ENCODE data around the gene PLCH2. TPM values are rescaled to one million over a fixed set of nuclear protein-coding genes. Genes with fewer than 3 reads are reported as not detected.

PLCH2 gene
- total and polyA plus RNA-seq, 9 of the 15 experiments (the other 6 are each of a cell fraction or from before 2014, with no cell fraction given), result 0.16 TPM; not detected in 8

- Histone ChIP-seq H3K9me3 (replicated peaks; ENCODE audit: control insufficient read depth, insufficient read depth, low read depth, low read length) (no peaks in the 10 kb centered on the region), H3K27me3 (ENCODE audit: control insufficient read depth in 2 of 2, insufficient read depth in 2 of 2, low read length in 2 of 2) (peaks cover 41 to 63% of the 10 kb centered on the region in 2 experiments; a peak in 4 of 5 replicates), H3K4me3 (no peak overlapping the region), H3K9me1 (ENCODE audit: control insufficient read depth, insufficient read depth, low read length) (no peaks in the 10 kb centered on the region), H3K4me2 (ENCODE audit: insufficient read depth, low read length) (no peak overlapping the region), H2AFZ (ENCODE audit: low read depth, low read length) (no peak overlapping the region), H3K79me2 (ENCODE audit: control insufficient read depth, insufficient read depth, low read length) (no peaks in the 10 kb centered on the region), H3K4me1 (replicated peaks in 1 of 2; ENCODE audit: control insufficient read depth in 2 of 2, insufficient read depth in 2 of 2, low read length in 2 of 2) (peaks cover 0 to 83% of the 10 kb centered on the region in 2 experiments; a peak in 2 of 5 replicates), H3K36me3 (ENCODE audit: control insufficient read depth, insufficient read depth, low read length) (no peaks in the 10 kb centered on the region), H4K20me1 (replicated peaks; ENCODE audit: control insufficient read depth, insufficient read depth, low read length) (peaks cover 25% of the 10 kb centered on the region), H3K27ac (ENCODE audit: extremely low read depth, low read depth, low read length) (no peak overlapping the region), H3K9ac (ENCODE audit: insufficient read depth in 1 of 2, low read depth in 2 of 2, low read length in 2 of 2) (no peak overlapping the region)
- WGBS (ENCODE audit: insufficient coverage, low coverage, missing lambda C conversion rate), result 1% methylated on average over 11 of the region's 19 CpGs
- BruUV-seq (replicated peaks), result no TSS peak
- in situ Hi-C loops (cut with MboI), result no loop called here
- TF ChIP-seq REST (IDR thresholded peaks at IDR 0.05; ENCODE audit: borderline replicate concordance) (no peak), REST (CRISPR knock-in tag; IDR thresholded peaks at IDR 0.05; ENCODE audit: low read depth) (no peak), MED1 (CRISPR knock-in tag; IDR thresholded peaks at IDR 0.05; ENCODE audit: borderline replicate concordance) (no peak), HNRNPL (IDR thresholded peaks at IDR 0.05; ENCODE audit: low read depth, low read length) (peak; percentile 21; the same call in 1 of the 2 replicates), ATF7 (IDR thresholded peaks at IDR 0.05) (no peak)
- intact Hi-C loops (cut with micrococcal nuclease), result no loop called here
- CTCF ChIA-PET (ENCODE audit: low intra/inter-chr PET ratio), result no interaction called here
- no peak for DNase-seq (ENCODE audit: extremely low read depth in 1 of 4, low spot score in 3 of 4)
- ATAC-seq, result no peak
- no peak for FAIRE-seq
- POLR2A ChIA-PET, result no interaction called here
These were observed 22.6 kb downstream of the PLCH2 start for GRCh38 chr1:2498648-2499047.
